ENCODE results near the gene ARHGAP28. TPM values are rescaled to one million over a fixed set of nuclear protein-coding genes. Genes with fewer than 3 reads are reported as not detected.

Gene ARHGAP28
- total RNA-seq, 2 donors from 2014 or later, result 0.41 to 1.8 TPM

GRCh38 chr18:6746386-6746960 lies 17.0 kb downstream of the ARHGAP28 start:
- ATAC-seq (ENCODE audit: insufficient number of reproducible peaks, low FRiP score, low read depth), result no peak
- H3K36me3 ChIP-seq, result no peaks in the 10 kb centered on the region
- H3K4me1 ChIP-seq (ENCODE audit: control insufficient read depth in 1 of 2, low read depth in 2 of 2), result no peaks in the 10 kb centered on the region
- H3K27me3 ChIP-seq (replicated peaks; ENCODE audit: insufficient read depth), result no peaks in the 10 kb centered on the region
- no peak for DNase-seq (ENCODE audit: low spot score)
- TF ChIP-seq, protein P1, sequence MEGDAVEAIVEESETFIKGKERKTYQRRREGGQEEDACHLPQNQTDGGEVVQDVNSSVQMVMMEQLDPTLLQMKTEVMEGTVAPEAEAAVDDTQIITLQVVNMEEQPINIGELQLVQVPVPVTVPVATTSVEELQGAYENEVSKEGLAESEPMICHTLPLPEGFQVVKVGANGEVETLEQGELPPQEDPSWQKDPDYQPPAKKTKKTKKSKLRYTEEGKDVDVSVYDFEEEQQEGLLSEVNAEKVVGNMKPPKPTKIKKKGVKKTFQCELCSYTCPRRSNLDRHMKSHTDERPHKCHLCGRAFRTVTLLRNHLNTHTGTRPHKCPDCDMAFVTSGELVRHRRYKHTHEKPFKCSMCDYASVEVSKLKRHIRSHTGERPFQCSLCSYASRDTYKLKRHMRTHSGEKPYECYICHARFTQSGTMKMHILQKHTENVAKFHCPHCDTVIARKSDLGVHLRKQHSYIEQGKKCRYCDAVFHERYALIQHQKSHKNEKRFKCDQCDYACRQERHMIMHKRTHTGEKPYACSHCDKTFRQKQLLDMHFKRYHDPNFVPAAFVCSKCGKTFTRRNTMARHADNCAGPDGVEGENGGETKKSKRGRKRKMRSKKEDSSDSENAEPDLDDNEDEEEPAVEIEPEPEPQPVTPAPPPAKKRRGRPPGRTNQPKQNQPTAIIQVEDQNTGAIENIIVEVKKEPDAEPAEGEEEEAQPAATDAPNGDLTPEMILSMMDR (IDR thresholded peaks at IDR 0.05), result no peak
- H3K4me3 ChIP-seq, result no peak overlapping the region
- H3K9me3 ChIP-seq, result no peaks in the 10 kb centered on the region
- no peak overlapping the region for H3K27ac ChIP-seq

GRCh38 chr18:6747646-6748045 lies 18.1 kb downstream of the ARHGAP28 start:
- DNase-seq (ENCODE audit: low spot score), result no peak
- no peak overlapping the region for H3K4me3 ChIP-seq
- H3K4me1 ChIP-seq (ENCODE audit: control insufficient read depth in 1 of 2, low read depth in 2 of 2), result no peaks in the 10 kb centered on the region
- no peaks in the 10 kb centered on the region for H3K36me3 ChIP-seq
- no peaks in the 10 kb centered on the region for H3K27me3 ChIP-seq (replicated peaks; ENCODE audit: insufficient read depth)
- TF ChIP-seq, protein P1 (IDR thresholded peaks at IDR 0.05), result no peak
- no peak for ATAC-seq (ENCODE audit: insufficient number of reproducible peaks, low FRiP score, low read depth)
- no peak overlapping the region for H3K27ac ChIP-seq
- no peaks in the 10 kb centered on the region for H3K9me3 ChIP-seq

DNA sequence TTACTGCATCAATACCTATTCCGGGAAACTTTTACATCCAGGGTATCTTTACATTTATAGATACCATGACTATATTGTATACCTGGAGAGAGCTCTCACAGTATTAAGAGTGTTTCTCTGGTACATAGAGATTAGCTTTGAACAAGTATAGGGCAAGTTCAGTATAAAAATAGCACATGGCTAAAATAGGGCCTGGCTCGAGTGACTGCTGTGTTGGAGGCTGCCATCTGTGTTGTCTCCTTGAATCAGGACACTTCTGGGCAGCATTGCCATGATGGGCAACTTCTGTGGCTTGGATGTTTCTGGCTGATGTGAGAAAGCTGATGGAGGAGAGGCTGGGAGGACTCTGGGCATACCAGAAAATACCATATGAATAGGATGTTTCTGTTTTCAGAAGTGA lies 18.7 kb downstream of the ARHGAP28 start:
- TF ChIP-seq, protein P1 (IDR thresholded peaks at IDR 0.05), result no peak
- no peak overlapping the region for H3K27ac ChIP-seq
- no peaks in the 10 kb centered on the region for H3K9me3 ChIP-seq
- DNase-seq (ENCODE audit: low spot score) (no peak), ATAC-seq (ENCODE audit: insufficient number of reproducible peaks, low FRiP score, low read depth) (no peak)
- no peak overlapping the region for H3K4me3 ChIP-seq
- H3K4me1 ChIP-seq (ENCODE audit: control insufficient read depth in 1 of 2, low read depth in 2 of 2), result no peaks in the 10 kb centered on the region
- H3K27me3 ChIP-seq (replicated peaks; ENCODE audit: insufficient read depth), result no peaks in the 10 kb centered on the region
- H3K36me3 ChIP-seq, result no peaks in the 10 kb centered on the region

DNA sequence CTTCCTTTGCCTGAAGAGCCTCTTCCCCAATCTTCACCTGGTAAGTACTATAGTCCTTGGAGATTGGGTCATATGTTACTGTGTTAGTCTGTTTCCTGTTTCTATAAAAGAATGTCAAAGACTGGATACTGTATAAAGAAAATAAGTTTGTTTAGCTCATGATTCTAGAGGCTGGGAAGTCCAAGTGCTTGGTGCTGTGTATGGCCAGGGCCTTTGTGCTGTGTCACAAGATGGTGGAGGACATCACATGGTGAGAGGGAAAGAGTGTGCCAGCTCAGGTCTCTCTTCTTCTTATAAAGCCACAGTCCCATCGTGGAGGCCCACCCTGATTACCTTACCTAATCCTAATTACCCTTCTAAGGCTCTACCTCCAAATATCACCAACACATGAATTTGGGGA lies 20.9 kb downstream of the ARHGAP28 start:
- ATAC-seq (ENCODE audit: insufficient number of reproducible peaks, low FRiP score, low read depth) (no peak), DNase-seq (ENCODE audit: low spot score) (no peak)
- Histone ChIP-seq H3K4me3 (no peak overlapping the region), H3K27ac (no peak overlapping the region), H3K36me3 (no peaks in the 10 kb centered on the region), H3K9me3 (no peaks in the 10 kb centered on the region), H3K4me1 (ENCODE audit: control insufficient read depth in 1 of 2, low read depth in 2 of 2) (no peaks in the 10 kb centered on the region), H3K27me3 (replicated peaks; ENCODE audit: insufficient read depth) (no peaks in the 10 kb centered on the region)
- TF ChIP-seq, protein P1 (IDR thresholded peaks at IDR 0.05), result no peak

- Histone ChIP-seq H3K4me3 (no peak overlapping the region), H3K27ac (no peak overlapping the region), H3K36me3 (no peaks in the 10 kb centered on the region), H3K27me3 (replicated peaks; ENCODE audit: insufficient read depth) (no peaks in the 10 kb centered on the region), H3K9me3 (no peaks in the 10 kb centered on the region), H3K4me1 (ENCODE audit: control insufficient read depth in 1 of 2, low read depth in 2 of 2) (no peaks in the 10 kb centered on the region)
- TF ChIP-seq, protein P1 (IDR thresholded peaks at IDR 0.05), result no peak
- no peak for ATAC-seq (ENCODE audit: insufficient number of reproducible peaks, low FRiP score, low read depth)
- no peak for DNase-seq (ENCODE audit: low spot score)
Observed at GRCh38 chr18:6751222-6751621, 21.7 kb downstream of the ARHGAP28 start.
